ENCODE results near the gene ZNF329. TPM values are rescaled to one million over a fixed set of nuclear protein-coding genes. Genes with fewer than 3 reads are reported as not detected.

The ZNF329 gene
- total RNA-seq, 1 donor from 2014 or later = 11.1 TPM

DNA sequence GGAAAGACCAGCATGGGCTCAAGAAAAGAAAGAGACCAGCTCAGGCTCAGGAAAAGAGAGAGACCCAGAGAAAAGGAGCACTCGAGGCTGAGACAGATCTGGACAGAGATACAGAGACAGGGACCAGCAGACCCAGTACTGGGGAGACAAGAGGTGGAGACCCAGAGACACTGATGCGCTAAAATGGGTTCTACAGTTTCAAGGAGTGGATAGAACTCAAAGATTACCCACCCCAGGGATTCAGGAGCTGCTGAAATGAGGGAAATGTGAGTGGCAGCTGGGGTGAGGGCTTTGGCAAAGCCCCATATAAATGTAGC lies 51.9 kb downstream of the ZNF329 start:
- H3K4me3 ChIP-seq (ENCODE audit: insufficient read depth, low read depth, low read length) = peak overlapping the region; percentile 86
- Mint-ChIP-seq H3K9me3 (ENCODE audit: unreplicated experiment) (peaks cover 51% of the 10 kb centered on the region), H3K27ac (ENCODE audit: unreplicated experiment) (peak overlapping the region; percentile 100), H3K27me3 (ENCODE audit: low read depth, unreplicated experiment) (no peaks in the 10 kb centered on the region), H3K4me3 (ENCODE audit: unreplicated experiment) (peak overlapping the region; percentile 93), H3K36me3 (ENCODE audit: low read depth, unreplicated experiment) (peaks cover 14% of the 10 kb centered on the region), H3K4me1 (ENCODE audit: low read depth, unreplicated experiment) (no peaks in the 10 kb centered on the region)
- H3K9me3 ChIP-seq (ENCODE audit: insufficient read depth, low read depth, low read length) = peaks cover 31% of the 10 kb centered on the region
- DNase-seq (ENCODE audit: low read depth) = no peak
- no peaks in the 10 kb centered on the region for H4K20me1 ChIP-seq (ENCODE audit: insufficient read depth, low read length)
- H3K27me3 ChIP-seq (ENCODE audit: insufficient read depth, low read length) = no peaks in the 10 kb centered on the region
- peaks cover 7% of the 10 kb centered on the region for H3K79me2 ChIP-seq (ENCODE audit: insufficient read depth, low read length)
- TF ChIP-seq EZH2 (IDR thresholded peaks at IDR 0.05; ENCODE audit: insufficient read depth, low read length) = no peak
- no peak for TF ChIP-seq CTCF (IDR thresholded peaks at IDR 0.05; ENCODE audit: insufficient read depth, low read depth, low read length)
- FAIRE-seq = no peak
- H2AFZ ChIP-seq (ENCODE audit: low read depth, low read length) = peak overlapping the region; percentile 88
- H3K4me1 ChIP-seq (ENCODE audit: insufficient read depth, low read length) = peaks cover 7% of the 10 kb centered on the region
- no peaks in the 10 kb centered on the region for H3K36me3 ChIP-seq (ENCODE audit: insufficient read depth, low read length)
- peak overlapping the region; percentile 98 for H3K27ac ChIP-seq (ENCODE audit: low read depth, low read length)
- peak overlapping the region; percentile 92 for H3K4me2 ChIP-seq (ENCODE audit: low read length)
- peak overlapping the region; percentile 95 for H3K9ac ChIP-seq (ENCODE audit: low read length)

DNA sequence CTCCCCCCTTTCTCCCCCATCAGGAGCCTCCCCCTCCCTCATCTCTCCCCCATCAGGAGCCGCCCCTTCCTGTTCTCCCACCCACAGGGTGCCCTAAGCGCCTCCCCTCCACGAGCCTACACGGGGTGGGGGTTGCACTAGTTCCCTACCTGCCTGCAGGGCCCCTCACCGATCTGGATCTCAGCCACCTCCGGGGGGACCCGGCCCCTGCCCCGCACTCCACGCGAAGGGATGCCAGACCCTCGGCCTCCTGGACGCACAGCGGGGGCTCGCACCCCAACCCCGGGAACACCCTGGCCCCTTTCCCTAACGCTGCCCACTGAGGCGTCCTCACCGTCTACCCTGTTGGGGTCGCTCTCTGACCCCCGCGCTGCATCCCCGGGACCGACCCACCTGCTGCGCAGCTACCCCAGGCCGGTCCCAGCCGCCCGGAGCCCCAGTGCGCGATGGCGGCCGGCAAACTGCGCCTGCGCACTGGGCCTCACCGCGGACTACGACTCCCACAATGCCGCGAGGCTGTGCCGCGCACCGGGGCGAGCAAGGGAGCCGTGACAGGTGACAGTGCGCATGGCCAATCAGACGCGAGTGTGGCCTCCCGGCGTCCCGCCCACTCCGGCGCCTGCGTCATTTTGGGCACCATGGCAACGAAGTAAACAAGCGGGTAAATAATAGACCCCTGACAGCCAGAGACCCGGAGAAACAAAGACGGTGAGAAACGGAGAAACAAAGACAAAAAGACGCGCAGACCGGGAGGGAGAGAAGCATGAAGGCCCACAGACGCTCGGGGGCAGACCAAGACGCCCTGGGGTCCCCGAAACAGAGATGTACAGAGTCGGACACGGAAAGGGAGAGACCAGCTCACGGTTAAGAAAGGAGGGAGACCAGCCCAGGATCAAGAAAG lies 52.6 kb downstream of the ZNF329 start, which contains the start of gene ZSCAN18:
Gene ZSCAN18 (minus strand): TSS at position 451 of the 901 bp plus-strand sequence. CDS start 7,964 bp downstream, outside the sequence.
- H3K27ac ChIP-seq (ENCODE audit: low read depth, low read length) = peak within 1 kb of the TSS; percentile 98
- TF ChIP-seq EZH2 (IDR thresholded peaks at IDR 0.05; ENCODE audit: insufficient read depth, low read length) = no peak
- TF ChIP-seq CTCF (IDR thresholded peaks at IDR 0.05; ENCODE audit: insufficient read depth, low read depth, low read length) = no peak
- H3K4me2 ChIP-seq (ENCODE audit: low read length) = peak within 1 kb of the TSS; percentile 92
- H3K4me1 ChIP-seq (ENCODE audit: insufficient read depth, low read length) = peaks cover 7% of the 10 kb centered on the region
- Mint-ChIP-seq H3K9me3 (ENCODE audit: unreplicated experiment) (peaks cover 50% of the 10 kb centered on the region), H3K27ac (ENCODE audit: unreplicated experiment) (peak within 1 kb of the TSS; percentile 100), H3K4me3 (ENCODE audit: unreplicated experiment) (peak within 1 kb of the TSS; percentile 93), H3K27me3 (ENCODE audit: low read depth, unreplicated experiment) (no peaks in the 10 kb centered on the region), H3K36me3 (ENCODE audit: low read depth, unreplicated experiment) (peaks cover 18% of the 10 kb centered on the region), H3K4me1 (ENCODE audit: low read depth, unreplicated experiment) (no peaks in the 10 kb centered on the region)
- peak within 1 kb of the TSS; percentile 95 for H3K9ac ChIP-seq (ENCODE audit: low read length)
- H3K4me3 ChIP-seq (ENCODE audit: insufficient read depth, low read depth, low read length) = peak within 1 kb of the TSS; percentile 86
- H3K79me2 ChIP-seq (ENCODE audit: insufficient read depth, low read length) = peaks cover 7% of the 10 kb centered on the region
- peak within 1 kb of the TSS; percentile 89 for H2AFZ ChIP-seq (ENCODE audit: low read depth, low read length)
- no peak for FAIRE-seq
- no peaks in the 10 kb centered on the region for H3K36me3 ChIP-seq (ENCODE audit: insufficient read depth, low read length)
- DNase-seq (ENCODE audit: low read depth) = peak; percentile 88
- no peaks in the 10 kb centered on the region for H3K27me3 ChIP-seq (ENCODE audit: insufficient read depth, low read length)
- H4K20me1 ChIP-seq (ENCODE audit: insufficient read depth, low read length) = no peaks in the 10 kb centered on the region
- H3K9me3 ChIP-seq (ENCODE audit: insufficient read depth, low read depth, low read length) = peaks cover 33% of the 10 kb centered on the region

GRCh38 chr19:58097349-58097748 lies 53.2 kb downstream of the ZNF329 start:
- Histone ChIP-seq H3K4me1 (ENCODE audit: insufficient read depth, low read length) (peaks cover 7% of the 10 kb centered on the region), H3K36me3 (ENCODE audit: insufficient read depth, low read length) (no peaks in the 10 kb centered on the region), H4K20me1 (ENCODE audit: insufficient read depth, low read length) (no peaks in the 10 kb centered on the region), H3K4me3 (ENCODE audit: insufficient read depth, low read depth, low read length) (no peak overlapping the region), H3K27me3 (ENCODE audit: insufficient read depth, low read length) (no peaks in the 10 kb centered on the region), H2AFZ (ENCODE audit: low read depth, low read length) (no peak overlapping the region), H3K79me2 (ENCODE audit: insufficient read depth, low read length) (peaks cover 7% of the 10 kb centered on the region), H3K9me3 (ENCODE audit: insufficient read depth, low read depth, low read length) (peaks cover 33% of the 10 kb centered on the region), H3K4me2 (ENCODE audit: low read length) (peak overlapping the region; percentile 92), H3K27ac (ENCODE audit: low read depth, low read length) (no peak overlapping the region), H3K9ac (ENCODE audit: low read length) (peak overlapping the region; percentile 95)
- TF ChIP-seq EZH2 (IDR thresholded peaks at IDR 0.05; ENCODE audit: insufficient read depth, low read length) (no peak), CTCF (IDR thresholded peaks at IDR 0.05; ENCODE audit: insufficient read depth, low read depth, low read length) (no peak)
- Mint-ChIP-seq H3K36me3 (ENCODE audit: low read depth, unreplicated experiment) (peaks cover 21% of the 10 kb centered on the region), H3K27ac (ENCODE audit: unreplicated experiment) (no peak overlapping the region), H3K9me3 (ENCODE audit: unreplicated experiment) (peaks cover 46% of the 10 kb centered on the region), H3K4me3 (ENCODE audit: unreplicated experiment) (peak overlapping the region; percentile 84), H3K4me1 (ENCODE audit: low read depth, unreplicated experiment) (no peaks in the 10 kb centered on the region), H3K27me3 (ENCODE audit: low read depth, unreplicated experiment) (no peaks in the 10 kb centered on the region)
- no peak for FAIRE-seq
- no peak for DNase-seq (ENCODE audit: low read depth)
